H1 (cell line): ENCODE results near the gene NOMO2. TPM values are rescaled to one million over a fixed set of nuclear protein-coding genes. Genes with fewer than 3 reads are reported as not detected.
"Not testable (repeated sequence)": the region's sequence is repeated elsewhere in the genome, so short reads cannot be mapped to it uniquely, and the experiment has no call there.

Source experiments
- CTCF ChIA-PET: fragments of 300-600 bp; sonication (Branson Sonifier 250); formaldehyde crosslinking; loops from one replicate; lab custom pipeline; 2021; ENCODE audit not compliant: partially characterized antibody; lab: Charles Lee
- POLR2A ChIA-PET: fragments of 300-600 bp; sonication (Branson Sonifier 250); formaldehyde crosslinking; loops from one replicate; lab custom pipeline; 2021; ENCODE audit warnings: inconsistent platforms; ENCODE audit not compliant: partially characterized antibody; lab: Charles Lee
- DNase-seq, 2 experiments: peaks; one replicate each; pipeline versions ENCODE4 v3.0.0 to v3.0.0-alpha.2; 2010 to 2022; ENCODE audit warnings: low spot score in 2 of 2, low read depth in 1 of 2, mixed read lengths in 1 of 2
- FAIRE-seq: peaks from 2 replicates; lab custom pipeline; 2011; peaks lifted over from hg19 to GRCh38; lab: Jason Lieb, UNC
- H2AFZ ChIP-seq: 2 replicates; pipeline ENCODE4 v1.8.1; 2012; ENCODE audit warnings: low read length, inconsistent platforms
- H2AK5ac ChIP-seq: 2 replicates; pipeline ENCODE4 v1.6.1; 2013; ENCODE audit warnings: low read depth, low read length
- H2BK120ac ChIP-seq: replicated peaks from 2 replicates; pipeline ENCODE3; 2013; ENCODE audit warnings: low read depth, low read length, inconsistent platforms
- H2BK12ac ChIP-seq: 2 replicates; pipeline ENCODE4 v1.6.1; 2013; ENCODE audit warnings: low read depth, low read length
- H2BK15ac ChIP-seq: 2 replicates; pipeline ENCODE4 v1.6.1; 2013; ENCODE audit warnings: low read length
- H2BK20ac ChIP-seq: 2 replicates; pipeline ENCODE4 v1.6.1; 2013; ENCODE audit warnings: low read length
- H2BK5ac ChIP-seq: 2 replicates; pipeline ENCODE4 v1.6.1; 2013; ENCODE audit warnings: low read depth, low read length
- H3K14ac ChIP-seq: 2 replicates; pipeline ENCODE4 v1.6.1; 2013; ENCODE audit warnings: inconsistent platforms; ENCODE audit not compliant: insufficient read length
- H3K18ac ChIP-seq: 2 replicates; pipeline ENCODE4 v1.6.1; 2013; ENCODE audit warnings: low read length; ENCODE audit errors: extremely low read depth
- H3K23ac ChIP-seq: 2 replicates; pipeline ENCODE4 v1.6.1; 2013; ENCODE audit warnings: inconsistent platforms; ENCODE audit not compliant: insufficient read length
- H3K23me2 ChIP-seq: 2 replicates; pipeline ENCODE4 v1.6.1; 2013; ENCODE audit warnings: low read depth, low read length
- H3K27ac ChIP-seq: 2 replicates; pipeline ENCODE4 v1.6.1; 2011; ENCODE audit warnings: low read depth, low read length, inconsistent platforms
- H3K27me3 ChIP-seq, 4 experiments: replicated peaks in 1 of 4; 1 replicate in 1 of 4; 2 replicates in 3 of 4; pipeline versions ENCODE4 v1.6.1 to v1.8.1; 2011 to 2013; ENCODE audit warnings: low read length in 3 of 4, mild to moderate bottlenecking in 3 of 4, inconsistent platforms in 2 of 4, mixed read lengths in 2 of 4, moderate library complexity in 1 of 4; ENCODE audit not compliant: control insufficient read depth in 3 of 4, insufficient read depth in 3 of 4; ENCODE audit errors: extremely low read depth in 1 of 4
- H3K36me3 ChIP-seq, 4 experiments: 2 replicates each; pipeline versions ENCODE4 v1.6.1 to v1.8.1; 2011 to 2013; ENCODE audit warnings: mild to moderate bottlenecking in 4 of 4, low read length in 3 of 4, moderate library complexity in 2 of 4, control low read depth in 1 of 4, inconsistent platforms in 1 of 4; ENCODE audit not compliant: insufficient read depth in 4 of 4, control insufficient read depth in 2 of 4
- H3K4ac ChIP-seq: replicated peaks from 2 replicates; pipeline ENCODE3; 2013; ENCODE audit warnings: low read length, low read depth, mixed read lengths, inconsistent platforms; ENCODE audit not compliant: insufficient read length
- H3K4me1 ChIP-seq, 4 experiments: replicated peaks in 1 of 4; 1 replicate in 1 of 4; 2 replicates in 3 of 4; pipeline versions ENCODE4 v1.6.1 to v1.8.1; 2011 to 2013; ENCODE audit warnings: low read length in 3 of 4, inconsistent platforms in 2 of 4, mixed read lengths in 1 of 4; ENCODE audit not compliant: insufficient read depth in 4 of 4, control insufficient read depth in 3 of 4
- H3K4me2 ChIP-seq, 2 experiments: 2 replicates each; pipeline versions ENCODE4 v1.6.1 to v1.8.1; 2011 to 2013; ENCODE audit warnings: low read depth in 2 of 2, low read length in 2 of 2, control low read depth in 1 of 2, inconsistent platforms in 1 of 2, mild to moderate bottlenecking in 1 of 2; ENCODE audit not compliant: insufficient read depth in 1 of 2
- H3K4me3 ChIP-seq, 4 experiments: fragments of 200-600, 300-600 bp in 1 of 4; sonication (generic), shearing (Covaris generic), sonication (Bioruptor Twin) in 1 of 4; 2 replicates each; pipeline versions ENCODE4 v1.5.1 to v1.8.1; 2011 to 2016; ENCODE audit warnings: low read length in 4 of 4, low read depth in 3 of 4, control low read depth in 2 of 4, inconsistent platforms in 2 of 4, mild to moderate bottlenecking in 2 of 4, mixed read lengths in 1 of 4, moderate library complexity in 1 of 4; ENCODE audit not compliant: insufficient read depth in 2 of 4; ENCODE audit errors: extremely low read depth in 1 of 4
- H3K56ac ChIP-seq: replicated peaks from 2 replicates; pipeline ENCODE3; 2013; ENCODE audit warnings: low read depth, mild to moderate bottlenecking, mixed read lengths, low read length, inconsistent platforms; ENCODE audit not compliant: insufficient read length
- H3K79me1 ChIP-seq: 2 replicates; pipeline ENCODE4 v1.6.1; 2013; ENCODE audit warnings: low read depth, low read length, control low read depth
- H3K79me2 ChIP-seq, 2 experiments: 2 replicates each; pipeline versions ENCODE4 v1.6.1 to v1.8.1; 2012 to 2013; ENCODE audit warnings: low read length in 2 of 2, mild to moderate bottlenecking in 2 of 2, inconsistent platforms in 1 of 2; ENCODE audit not compliant: insufficient read depth in 2 of 2, control insufficient read depth in 1 of 2
- H3K9ac ChIP-seq, 4 experiments: replicated peaks in 1 of 4; 1 replicate in 1 of 4; 2 replicates in 3 of 4; pipeline versions ENCODE4 v1.6.1 to v1.8.1; 2011 to 2013; ENCODE audit warnings: low read depth in 3 of 4, low read length in 3 of 4, control low read depth in 2 of 4, mild to moderate bottlenecking in 2 of 4, moderate library complexity in 2 of 4, inconsistent platforms in 1 of 4; ENCODE audit errors: extremely low read depth in 1 of 4
- H3K9me3 ChIP-seq, 2 experiments: 2 replicates each; pipeline versions ENCODE4 v1.6.1 to v1.8.1; 2012 to 2013; ENCODE audit warnings: mild to moderate bottlenecking in 2 of 2, moderate library complexity in 2 of 2, control low read depth in 1 of 2, inconsistent platforms in 1 of 2, low read depth in 1 of 2, low read length in 1 of 2, mixed read lengths in 1 of 2; ENCODE audit not compliant: insufficient read depth in 2 of 2
- H4K20me1 ChIP-seq, 2 experiments: replicated peaks in 1 of 2; 2 replicates each; pipeline versions ENCODE3 to v1.8.1; 2011 to 2013; ENCODE audit warnings: inconsistent platforms in 2 of 2, low read length in 2 of 2, mild to moderate bottlenecking in 1 of 2; ENCODE audit not compliant: insufficient read depth in 2 of 2, control insufficient read depth in 1 of 2
- H4K5ac ChIP-seq: 2 replicates; pipeline ENCODE4 v1.6.1; 2013; ENCODE audit warnings: low read length, low read depth, mixed read lengths, inconsistent platforms; ENCODE audit not compliant: insufficient read length
- H4K8ac ChIP-seq: 2 replicates; pipeline ENCODE4 v1.8.0; 2013; ENCODE audit warnings: mild to moderate bottlenecking, moderate library complexity, low read length, inconsistent platforms; ENCODE audit not compliant: insufficient read depth; ENCODE audit errors: extremely low read depth
- H4K91ac ChIP-seq: replicated peaks from 2 replicates; pipeline ENCODE3; 2013; ENCODE audit warnings: low read length, mixed read lengths, inconsistent platforms; ENCODE audit not compliant: insufficient read length
- WGBS, 2 experiments: shearing (Covaris generic) in 1 of 2; methylation state at CpG; one replicate each; pipeline versions ENCODE4 v1.1.6 to v1.1.7; 2013 to 2015; ENCODE audit warnings: low lambda C conversion rate in 2 of 2, mixed read lengths in 2 of 2, inconsistent platforms in 1 of 2, low coverage in 1 of 2, missing lambda C conversion rate in 1 of 2; ENCODE audit not compliant: insufficient replicate concordance in 2 of 2, insufficient coverage in 1 of 2, insufficient read length in 1 of 2; ENCODE audit errors: extremely low coverage in 1 of 2, missing lambda C conversion rate in 1 of 2; 5-methylcytosine and 5-hydroxymethylcytosine counted together
- polyA plus RNA-seq, 7 experiments: library from polyadenylated mRNA; depleted of rRNA in 3 of 7; stranded (reverse) in 5 of 7; unstranded in 2 of 7; fragments of >200 nt in 5 of 7; fragments of 200-250 nt in 2 of 7; gene quantifications; 1 replicate in 5 of 7; 2 replicates in 1 of 7; 4 replicates in 1 of 7; pipeline versions ENCODE4 v1.2.1 to v1.2.3, GENCODE V29; 2011 to 2013; ENCODE audit warnings: missing spikeins in 2 of 7, mixed read lengths in 2 of 7
- total RNA-seq: library from RNA; stranded (reverse); fragmentation: NEBNext Ultra II Directional; extraction: Animal tissue kit (Norgen Biotek cat#: 25700); gene quantifications from 2 replicates; pipeline ENCODE4 v1.2.1, GENCODE V29; 2021

NOMO2 gene
- total and polyA plus RNA-seq, 2 of the 8 experiments (the other 6 are each of a cell fraction or from before 2014, with no cell fraction given): 116 to 137 TPM

- FAIRE-seq, H3K9ac ChIP-seq, H3K56ac ChIP-seq, H2BK120ac ChIP-seq, H3K4me1 ChIP-seq, CTCF ChIA-PET, H2BK12ac ChIP-seq, H3K23me2 ChIP-seq, H4K8ac ChIP-seq, H3K27me3 ChIP-seq, H3K27ac ChIP-seq, H3K79me1 ChIP-seq, H3K4ac ChIP-seq, H4K5ac ChIP-seq, H4K20me1 ChIP-seq, H2AFZ ChIP-seq, H3K9me3 ChIP-seq, H2AK5ac ChIP-seq, H3K14ac ChIP-seq, H3K36me3 ChIP-seq, DNase-seq, H2BK15ac ChIP-seq, H4K91ac ChIP-seq, H2BK5ac ChIP-seq, POLR2A ChIA-PET, H3K18ac ChIP-seq, H3K79me2 ChIP-seq, H3K23ac ChIP-seq, H2BK20ac ChIP-seq: not testable (repeated sequence)
- H3K4me2 ChIP-seq: peak overlapping the region; percentile 38 to 41; a peak in 2 of 4 replicates
- H3K4me3 ChIP-seq: peak overlapping the region in 3 of 4 experiments; percentile 35 to 55 (median 49); a peak in 4 of 8 replicates
- WGBS, 2 experiments: 49% methylated on average over 11 of the region's 16 CpGs; no CpG with 5 or more reads in 1 of the 2 experiments
Observed at GRCh38 chr16:18560416-18561220, 1.3 kb downstream of the NOMO2 start.

- H2BK15ac ChIP-seq, H3K23ac ChIP-seq, H3K4me1 ChIP-seq, H3K14ac ChIP-seq, POLR2A ChIA-PET, H3K4ac ChIP-seq, H3K9ac ChIP-seq, H3K18ac ChIP-seq, H2BK20ac ChIP-seq, H3K36me3 ChIP-seq, H2BK12ac ChIP-seq, H4K91ac ChIP-seq, H2BK5ac ChIP-seq, H2AK5ac ChIP-seq, H3K4me3 ChIP-seq, H2AFZ ChIP-seq, H3K56ac ChIP-seq, H3K9me3 ChIP-seq, H3K23me2 ChIP-seq, H4K5ac ChIP-seq, H3K27ac ChIP-seq, H3K79me1 ChIP-seq, H4K8ac ChIP-seq, H3K27me3 ChIP-seq, H2BK120ac ChIP-seq, H3K4me2 ChIP-seq, H3K79me2 ChIP-seq, H4K20me1 ChIP-seq, FAIRE-seq, DNase-seq, CTCF ChIA-PET: not testable (repeated sequence)
- WGBS, 2 experiments: no CpG with 5 or more reads among the region's 5 CpGs
Observed at GRCh38 chr16:18553671-18554070, 8.2 kb downstream of the NOMO2 start.
